SW480 (cell line): Measurements from ENCODE around the gene OGFR.

Experiments used
- DNase-seq: peaks from one replicate; pipeline ENCODE4 v3.0.0-alpha.2; 2016; ENCODE audit warnings: low spot score

OGFR gene

DNA sequence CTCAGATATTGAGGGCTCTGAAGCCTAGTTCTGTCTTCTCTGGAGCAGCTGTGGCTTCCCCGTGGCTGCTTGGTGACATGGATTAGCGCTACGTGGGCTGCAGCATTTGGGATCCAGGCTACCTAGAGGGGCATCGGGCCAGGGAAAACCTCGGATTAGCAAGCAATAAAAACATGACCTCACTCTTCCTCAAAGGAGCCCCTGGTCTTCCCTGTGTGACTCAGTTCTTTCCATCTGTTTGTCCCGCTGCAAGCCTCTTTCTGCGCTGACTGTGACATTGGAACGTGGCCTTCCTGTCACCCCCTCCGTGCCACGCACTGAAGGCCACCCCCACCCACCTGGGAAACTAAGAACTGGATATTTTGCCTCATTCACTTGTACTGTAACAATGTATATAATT, 4.8 kb upstream of the OGFR start:
- no peak for DNase-seq

DNA sequence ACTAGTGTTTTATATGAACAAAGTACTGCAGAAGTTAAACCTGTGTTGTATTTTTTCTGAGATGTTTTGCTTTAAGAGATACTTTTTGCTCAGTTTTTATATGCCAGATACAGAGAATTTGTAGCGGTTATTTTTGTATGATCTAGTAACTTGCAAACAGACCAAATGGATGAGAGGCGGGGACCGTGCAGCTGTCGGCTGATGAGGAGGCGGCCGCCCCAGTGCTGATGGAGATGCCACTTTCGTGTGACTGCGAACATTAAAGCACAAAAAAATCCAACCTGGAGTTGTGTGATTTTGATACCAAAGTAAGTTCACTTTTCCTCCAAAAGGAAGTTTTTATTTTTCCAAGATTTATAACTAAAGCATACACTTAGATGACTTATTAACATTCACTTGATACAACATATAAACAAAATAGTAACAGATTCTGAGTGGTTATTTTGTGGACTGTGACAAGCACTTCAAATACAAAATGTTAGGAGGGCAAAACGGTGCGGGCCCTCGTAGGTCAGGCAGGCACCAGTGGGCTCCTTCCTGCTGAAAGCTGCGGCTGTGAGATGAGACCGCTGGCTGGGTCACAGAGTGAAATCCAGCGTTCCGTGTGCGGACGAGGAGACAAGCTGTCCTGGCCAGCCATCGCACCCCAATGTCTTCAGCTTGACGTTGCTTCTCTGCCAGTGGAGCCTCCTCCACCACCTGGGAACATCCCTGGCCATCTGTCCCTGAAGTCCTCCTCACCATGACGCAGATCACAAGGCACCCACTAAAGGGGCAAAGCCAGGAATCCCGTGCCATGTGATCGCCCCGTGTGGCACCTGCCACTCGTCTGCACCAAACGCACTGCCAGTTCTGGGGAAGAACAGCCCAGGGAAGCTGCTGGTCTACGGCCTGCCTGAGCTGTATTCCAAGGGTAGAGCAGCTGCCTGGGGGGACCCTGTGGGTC, 4.0 kb upstream of the OGFR start:
- no peak for DNase-seq

DNA sequence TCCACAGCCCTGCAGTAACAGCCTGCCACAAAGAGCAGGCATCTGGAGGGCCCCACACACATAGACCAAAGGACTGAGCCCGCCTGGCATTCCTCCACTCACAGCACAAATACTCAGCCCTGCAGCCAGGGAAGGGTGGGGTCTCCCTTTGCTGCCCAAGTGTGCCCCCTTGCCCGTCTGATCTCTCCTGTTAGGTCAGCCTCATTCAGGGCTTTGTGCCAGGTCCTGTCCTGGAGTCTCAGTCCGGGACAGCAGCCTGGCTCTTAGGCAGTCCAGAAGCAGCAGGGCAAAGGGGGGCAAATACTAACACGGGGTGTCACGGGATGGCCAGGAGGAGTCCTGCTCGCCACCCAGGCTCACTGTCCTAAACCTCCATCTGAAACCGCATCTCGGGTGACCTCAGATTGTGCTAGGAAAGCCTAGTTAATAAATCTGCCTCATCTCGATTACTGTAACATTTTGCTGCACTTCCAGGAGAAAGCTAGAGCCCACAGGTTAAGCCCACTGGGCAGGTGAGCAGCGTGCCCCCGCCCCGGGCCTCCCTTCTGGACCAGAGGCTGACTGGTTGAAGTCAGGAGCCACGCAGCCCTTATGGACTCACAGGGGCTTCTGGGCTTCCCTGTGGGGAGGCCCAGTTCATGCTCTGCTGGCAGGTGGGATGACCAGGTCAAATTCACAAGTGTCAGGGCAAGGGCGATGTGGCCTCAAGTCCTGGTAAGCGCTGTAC, 3.2 kb upstream of the OGFR start:
- DNase-seq: no peak

DNA sequence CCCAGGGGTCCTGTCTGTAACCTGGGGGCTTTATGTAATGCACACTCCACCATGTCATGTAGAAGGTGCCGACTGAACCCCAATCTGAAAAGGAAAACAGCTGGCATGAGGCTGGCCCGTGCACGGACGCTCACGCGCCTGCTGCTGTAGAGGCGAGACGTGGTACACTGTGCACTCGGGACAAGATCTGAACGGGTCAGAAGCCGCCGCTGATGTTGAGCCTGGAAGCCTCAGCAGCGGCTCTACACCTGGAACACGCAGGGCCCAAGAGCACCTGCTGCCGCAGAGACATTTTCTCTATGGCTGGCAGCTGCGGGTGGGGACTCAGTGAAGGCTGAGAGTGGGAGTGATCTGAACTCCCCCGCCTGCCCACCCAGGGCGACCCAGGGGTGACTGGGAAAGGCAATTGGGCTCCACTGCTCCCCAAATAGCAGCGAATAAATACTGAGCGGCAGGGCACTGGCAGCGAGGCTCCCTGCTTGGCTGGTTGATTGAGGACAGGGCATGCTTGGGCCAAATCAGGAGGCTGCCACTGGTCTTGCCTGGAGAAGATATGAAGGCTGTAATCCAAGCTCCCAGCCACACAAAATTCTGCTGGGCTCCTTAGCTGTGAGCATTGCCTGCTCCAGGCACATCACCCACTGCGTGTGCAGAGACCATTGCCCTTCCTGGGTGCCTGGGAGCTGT, 2.5 kb upstream of the OGFR start:
- no peak for DNase-seq

DNA sequence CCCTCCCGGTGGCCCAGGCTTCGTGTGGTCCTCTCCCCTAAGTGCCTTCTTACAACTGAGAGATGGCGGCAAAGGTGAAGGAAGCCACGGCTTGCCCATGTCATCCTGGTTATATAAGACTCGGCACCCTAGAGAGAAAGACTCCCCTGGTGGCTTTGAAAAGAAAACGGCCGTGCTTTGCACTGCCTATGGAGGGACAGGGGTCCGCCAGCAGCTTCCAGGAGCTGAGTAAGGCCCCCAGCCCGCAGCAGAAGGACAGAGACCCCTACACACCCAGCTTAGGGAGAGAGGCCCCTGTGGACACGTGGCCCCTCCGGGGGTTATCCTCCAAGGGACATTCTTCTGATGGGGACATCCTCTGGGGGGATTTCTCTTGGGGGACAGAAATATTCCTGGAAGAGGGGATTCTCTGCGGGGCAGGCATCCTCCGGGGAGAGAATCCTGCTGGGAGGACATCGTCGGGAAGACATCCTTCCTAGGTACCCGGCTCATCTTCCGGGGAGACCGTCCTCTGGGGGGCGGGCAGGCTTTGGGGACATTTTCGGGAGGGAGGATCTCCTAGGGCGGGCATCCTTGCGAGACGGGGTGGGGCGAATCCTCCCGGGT, 511 bp upstream of the OGFR start:
- no peak for DNase-seq

DNA sequence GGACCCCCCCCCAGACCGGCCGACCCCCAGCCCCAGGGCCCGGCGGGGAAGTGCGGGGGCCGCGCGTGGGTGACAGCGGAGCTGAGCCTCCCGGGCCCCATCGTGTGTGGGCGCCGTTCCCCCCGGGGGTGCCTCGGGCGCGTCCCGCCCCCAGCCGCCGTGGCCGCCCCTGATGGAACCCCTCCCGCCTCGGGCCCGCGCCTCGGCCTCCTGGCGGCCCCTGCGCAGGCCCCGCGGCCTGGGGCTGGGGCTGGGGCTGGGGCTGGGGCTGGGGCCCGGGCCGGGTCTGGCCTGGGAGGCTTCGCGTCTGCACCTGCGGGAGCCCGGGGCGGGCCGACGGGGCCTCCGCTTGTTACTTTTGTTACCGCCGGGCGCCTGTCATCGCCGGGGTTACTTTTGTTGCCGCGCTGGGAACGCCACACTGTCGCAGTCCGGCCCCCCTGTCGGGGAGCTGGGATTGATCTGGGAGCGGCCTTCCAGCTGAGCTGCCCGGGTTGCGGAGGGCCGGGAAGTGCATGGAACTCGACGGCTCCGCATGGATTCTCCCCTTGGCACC, 598 bp downstream of the OGFR start:
- no peak for DNase-seq

DNA sequence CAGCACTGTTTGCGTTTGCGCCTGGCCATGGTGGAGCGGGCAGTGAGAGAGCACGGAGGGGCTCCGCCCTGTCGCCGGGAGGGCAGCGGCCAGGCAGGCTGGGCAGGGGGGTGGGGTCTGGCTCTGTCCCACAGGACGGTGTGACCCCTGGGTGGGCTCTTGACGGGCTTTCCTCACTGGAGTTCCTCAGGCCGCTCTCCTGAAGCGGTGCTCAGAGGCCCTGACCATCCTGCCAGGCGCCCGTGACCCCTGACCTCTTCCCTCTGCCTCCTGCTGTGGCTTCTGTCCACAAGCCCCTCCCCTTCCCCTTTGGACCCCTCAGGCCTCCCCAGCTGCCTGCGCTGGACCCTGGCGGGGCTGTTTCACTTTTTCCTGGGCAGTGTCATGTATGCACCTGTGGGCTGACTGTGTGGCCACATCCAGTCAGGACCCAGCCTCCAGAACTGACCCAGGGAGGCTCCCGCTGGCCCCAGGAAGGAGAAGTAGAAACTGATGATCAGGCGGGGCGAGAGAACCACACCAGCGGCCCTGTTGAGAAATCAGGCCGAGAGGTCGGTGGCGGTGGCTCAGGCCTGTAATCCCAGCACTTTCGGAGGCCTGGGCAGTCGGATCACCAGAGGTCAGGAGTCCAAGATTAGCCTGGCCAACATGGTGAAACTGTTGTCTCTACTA, 1.2 kb downstream of the OGFR start:
- no peak for DNase-seq

DNA sequence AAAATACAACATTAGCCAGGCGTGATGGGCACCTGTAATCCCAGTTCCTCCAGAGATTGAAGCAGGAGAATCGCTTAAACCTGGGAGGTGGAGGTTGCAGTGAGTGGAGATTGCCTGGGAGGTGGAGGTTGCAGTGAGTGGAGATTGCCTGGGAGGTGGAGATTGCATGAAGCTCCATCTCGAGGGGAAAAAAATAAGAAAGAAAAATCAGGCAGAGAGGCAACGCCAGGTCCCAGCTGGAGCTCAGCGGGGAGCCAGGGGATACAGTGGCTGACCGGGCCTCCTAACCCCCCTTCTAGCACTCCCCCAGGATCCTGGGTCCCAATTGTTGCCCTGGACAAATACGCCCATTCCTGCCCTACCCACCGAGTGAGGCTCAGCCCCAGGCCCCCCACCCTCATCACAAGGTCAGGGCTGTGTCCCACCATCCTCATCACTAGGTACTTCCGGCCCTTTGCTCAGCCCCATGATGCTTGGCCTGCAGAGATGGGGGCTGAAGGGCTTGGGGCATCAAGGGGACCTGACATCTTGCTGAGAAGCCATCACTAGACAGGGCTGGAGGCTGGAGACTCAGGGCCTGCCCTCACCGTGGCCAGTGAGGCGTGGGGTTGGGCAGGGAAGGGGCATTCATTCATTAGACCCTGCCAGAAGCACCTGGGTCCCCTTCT, 1.9 kb downstream of the OGFR start:
- DNase-seq: no peak

DNA sequence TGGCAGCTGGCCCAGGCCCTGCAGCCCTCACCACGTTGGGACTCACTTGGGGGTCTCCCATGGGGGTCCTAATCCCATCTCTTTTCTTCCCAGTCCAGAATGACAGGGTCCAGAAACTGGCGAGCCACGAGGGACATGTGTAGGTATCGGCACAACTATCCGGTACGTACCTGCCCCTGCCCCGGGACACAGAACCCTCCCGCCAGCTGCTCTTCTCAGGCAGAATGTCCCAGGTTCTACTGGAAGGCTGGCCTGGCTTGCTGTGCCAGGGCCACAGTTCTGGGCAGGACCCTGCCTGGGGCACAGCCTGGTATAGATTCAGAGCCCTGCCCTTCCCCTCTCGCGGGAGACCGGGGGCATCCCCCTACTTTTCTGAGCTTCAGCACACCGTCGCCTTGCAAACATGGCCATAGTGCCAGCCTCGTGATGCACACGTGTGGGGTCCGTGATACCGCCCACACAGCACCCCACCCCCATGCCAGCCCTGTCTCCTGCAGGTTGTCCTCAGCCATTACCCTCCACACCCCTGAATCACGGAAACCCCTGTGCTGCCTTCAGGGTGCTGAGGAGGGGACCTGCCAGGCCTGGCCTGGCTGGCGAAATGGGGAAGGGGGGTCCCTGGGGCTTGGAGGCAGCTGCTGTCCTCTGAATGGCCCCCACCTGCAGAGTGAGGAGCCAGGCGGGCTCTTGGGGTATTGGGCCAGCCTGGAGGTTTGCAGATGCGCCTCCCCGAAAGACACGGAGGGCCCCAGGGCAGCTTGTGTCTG, 3.0 kb downstream of the OGFR start:
- no peak for DNase-seq

DNA sequence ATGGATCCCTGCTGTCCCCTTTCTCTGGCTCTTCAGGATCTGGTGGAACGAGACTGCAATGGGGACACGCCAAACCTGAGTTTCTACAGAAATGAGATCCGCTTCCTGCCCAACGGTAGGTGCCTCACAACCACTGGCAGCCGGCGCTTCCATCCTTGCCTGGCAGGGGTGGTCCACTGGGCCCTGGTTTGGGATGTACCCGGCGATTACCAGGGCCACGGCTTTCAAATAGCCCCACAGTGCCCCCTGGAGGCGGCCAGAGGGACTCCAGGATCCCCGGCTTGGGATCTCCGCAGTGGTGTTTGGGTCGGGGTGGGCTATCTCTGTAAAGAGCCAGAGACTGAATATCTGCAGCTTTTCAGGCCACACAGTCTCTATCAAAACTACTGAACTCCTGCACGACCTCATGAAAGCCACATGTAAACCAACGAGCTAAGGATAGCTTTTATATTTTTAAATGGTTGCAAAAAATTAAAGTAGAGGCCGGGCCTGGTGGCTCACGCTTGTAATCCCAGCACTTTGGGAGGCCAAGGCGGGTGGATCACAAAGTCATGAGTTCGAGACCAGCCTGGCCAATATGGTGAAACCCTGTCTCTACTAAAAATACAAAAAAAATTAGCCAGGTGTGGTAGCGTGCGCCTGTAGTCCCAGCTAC, 3.7 kb downstream of the OGFR start:
- peak; percentile 63 for DNase-seq

DNA sequence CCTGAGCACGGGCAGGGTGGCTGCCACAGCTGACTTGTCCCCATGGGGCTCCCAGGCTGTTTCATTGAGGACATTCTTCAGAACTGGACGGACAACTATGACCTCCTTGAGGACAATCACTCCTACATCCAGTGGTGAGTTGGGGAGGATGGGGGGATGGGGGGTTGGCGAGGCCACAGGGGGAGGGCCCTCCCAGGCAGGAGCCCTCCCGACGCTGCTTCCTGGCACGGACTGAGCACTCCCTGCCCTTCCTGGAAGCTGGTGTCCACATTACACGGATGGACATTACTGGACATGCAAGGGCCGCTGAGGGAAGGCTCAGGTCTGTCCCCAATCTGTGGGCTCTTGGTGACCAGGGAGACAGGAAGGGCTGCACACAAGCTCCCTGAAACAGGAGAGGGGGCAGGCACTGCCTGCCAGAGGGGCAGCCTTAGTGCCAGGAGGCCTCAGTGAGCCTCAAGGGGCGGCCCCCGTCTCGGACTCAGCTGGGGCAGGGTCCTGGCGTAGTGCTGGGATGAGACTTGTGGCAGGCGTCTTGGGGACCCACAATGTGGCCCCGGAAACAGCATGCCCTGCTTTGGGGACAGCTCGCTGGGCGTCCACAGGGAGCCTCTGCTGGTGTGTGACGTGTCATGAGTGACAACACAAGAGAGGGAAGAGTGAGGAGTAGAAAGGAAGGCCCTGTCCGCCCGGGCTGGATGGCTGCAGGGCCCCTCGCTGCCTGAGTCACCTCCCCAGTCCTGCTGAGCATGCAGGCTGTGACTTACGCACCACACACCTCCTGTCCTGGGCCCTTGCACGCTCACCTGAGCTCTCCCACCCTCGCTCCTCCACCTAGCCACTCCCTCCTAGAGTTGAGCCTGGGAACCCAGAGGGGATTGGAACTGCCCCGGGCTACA, 5.1 kb downstream of the OGFR start:
- DNase-seq: no peak

DNA sequence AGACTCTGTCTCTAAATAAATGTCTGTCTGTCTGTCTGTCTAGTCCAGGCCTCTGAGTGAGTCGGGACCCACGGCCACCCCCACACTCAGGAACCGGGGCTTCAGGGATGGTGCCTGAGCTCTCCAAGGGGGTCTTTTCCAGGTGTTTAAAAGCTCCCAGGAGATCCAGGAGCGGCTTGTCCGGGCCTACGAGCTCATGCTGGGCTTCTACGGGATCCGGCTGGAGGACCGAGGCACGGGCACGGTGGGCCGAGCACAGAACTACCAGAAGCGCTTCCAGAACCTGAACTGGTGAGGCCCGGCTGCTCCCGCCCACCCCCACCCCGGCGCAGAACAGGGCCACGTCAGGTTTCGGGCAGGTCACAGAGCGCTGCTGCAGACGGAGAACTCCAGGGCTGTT, 6.7 kb downstream of the OGFR start:
- no peak for DNase-seq

DNA sequence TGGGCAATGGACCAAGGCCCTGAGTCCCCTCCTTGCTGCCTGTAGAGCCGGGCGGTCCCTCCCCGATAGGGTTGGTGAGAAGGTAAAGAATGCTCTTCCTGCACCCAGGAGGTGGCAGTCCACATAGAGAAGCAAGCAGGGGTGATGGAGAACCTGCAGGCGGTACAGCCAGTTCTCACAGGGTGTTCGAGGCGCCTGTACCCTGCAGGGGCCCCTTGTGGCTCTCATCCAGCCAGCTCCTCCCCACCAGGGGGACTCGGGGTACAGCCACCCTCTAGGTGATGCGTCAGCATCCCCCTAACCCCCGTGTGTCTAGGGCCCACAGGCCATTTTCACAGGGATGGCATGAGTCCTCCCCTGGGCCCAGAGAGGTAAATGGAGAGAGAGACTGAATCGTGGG, 7.1 kb downstream of the OGFR start:
- DNase-seq: no peak

DNA sequence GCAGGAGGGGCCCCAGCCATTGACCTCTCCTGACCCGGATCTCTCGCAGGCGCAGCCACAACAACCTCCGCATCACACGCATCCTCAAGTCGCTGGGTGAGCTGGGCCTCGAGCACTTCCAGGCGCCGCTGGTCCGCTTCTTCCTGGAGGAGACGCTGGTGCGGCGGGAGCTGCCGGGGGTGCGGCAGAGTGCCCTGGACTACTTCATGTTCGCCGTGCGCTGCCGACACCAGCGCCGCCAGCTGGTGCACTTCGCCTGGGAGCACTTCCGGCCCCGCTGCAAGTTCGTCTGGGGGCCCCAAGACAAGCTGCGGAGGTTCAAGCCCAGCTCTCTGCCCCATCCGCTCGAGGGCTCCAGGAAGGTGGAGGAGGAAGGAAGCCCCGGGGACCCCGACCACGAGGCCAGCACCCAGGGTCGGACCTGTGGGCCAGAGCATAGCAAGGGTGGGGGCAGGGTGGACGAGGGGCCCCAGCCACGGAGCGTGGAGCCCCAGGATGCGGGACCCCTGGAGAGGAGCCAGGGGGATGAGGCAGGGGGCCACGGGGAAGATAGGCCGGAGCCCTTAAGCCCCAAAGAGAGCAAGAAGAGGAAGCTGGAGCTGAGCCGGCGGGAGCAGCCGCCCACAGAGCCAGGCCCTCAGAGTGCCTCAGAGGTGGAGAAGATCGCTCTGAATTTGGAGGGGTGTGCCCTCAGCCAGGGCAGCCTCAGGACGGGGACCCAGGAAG, 7.7 kb downstream of the OGFR start:
- no peak for DNase-seq

DNA sequence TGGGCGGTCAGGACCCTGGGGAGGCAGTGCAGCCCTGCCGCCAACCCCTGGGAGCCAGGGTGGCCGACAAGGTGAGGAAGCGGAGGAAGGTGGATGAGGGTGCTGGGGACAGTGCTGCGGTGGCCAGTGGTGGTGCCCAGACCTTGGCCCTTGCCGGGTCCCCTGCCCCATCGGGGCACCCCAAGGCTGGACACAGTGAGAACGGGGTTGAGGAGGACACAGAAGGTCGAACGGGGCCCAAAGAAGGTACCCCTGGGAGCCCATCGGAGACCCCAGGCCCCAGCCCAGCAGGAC, 8.2 kb downstream of the OGFR start:
- no peak for DNase-seq

DNA sequence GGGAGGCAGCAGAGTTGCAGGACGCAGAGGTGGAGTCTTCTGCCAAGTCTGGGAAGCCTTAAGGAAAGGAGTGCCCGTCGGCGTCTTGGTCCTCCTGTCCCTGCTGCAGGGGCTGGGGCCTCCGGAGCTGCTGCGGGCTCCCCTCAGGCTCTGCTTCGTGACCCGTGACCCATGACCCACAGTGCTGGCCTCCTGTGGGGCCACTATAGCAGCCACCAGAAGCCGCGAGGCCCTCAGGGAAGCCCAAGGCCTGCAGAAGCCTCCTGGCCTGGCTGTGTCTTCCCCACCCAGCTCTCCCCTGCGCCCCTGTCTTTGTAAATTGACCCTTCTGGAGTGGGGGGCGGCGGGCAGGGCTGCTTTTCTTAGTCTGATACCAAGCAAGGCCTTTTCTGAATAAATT, 9.0 kb downstream of the OGFR start:
- DNase-seq: no peak

DNA sequence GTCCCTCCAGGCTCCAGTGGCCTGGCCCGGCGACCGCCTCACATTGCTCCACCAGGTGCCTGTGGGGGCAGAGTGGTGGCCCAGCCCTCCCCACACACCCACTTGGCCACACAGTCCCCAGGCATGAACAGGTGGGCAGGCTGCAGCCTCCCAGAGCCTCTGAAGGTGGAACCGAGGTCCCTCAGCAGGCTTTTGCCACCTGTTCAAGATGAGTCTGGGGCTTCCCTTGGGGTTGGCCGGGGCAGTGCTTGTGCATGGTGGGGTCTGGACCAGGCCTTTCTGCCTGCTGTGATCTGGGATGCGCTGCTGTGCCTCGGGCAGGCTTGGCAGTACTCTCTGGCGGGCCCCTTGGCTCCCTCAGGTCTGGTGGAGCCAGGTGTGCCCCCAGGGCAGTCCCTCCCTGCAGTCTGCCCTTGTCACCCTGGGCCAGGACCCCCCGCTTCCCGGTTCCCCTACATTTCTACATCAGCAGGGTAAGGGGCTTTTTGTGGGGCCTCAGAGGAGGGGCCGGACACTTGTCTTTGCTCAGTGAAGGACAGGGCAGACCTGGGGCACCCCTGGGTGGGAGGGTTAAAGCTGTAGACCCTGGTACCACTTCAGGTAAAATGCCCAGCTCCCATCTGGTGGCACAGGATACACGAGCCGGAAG, 9.5 kb downstream of the OGFR start:
- DNase-seq: no peak

DNA sequence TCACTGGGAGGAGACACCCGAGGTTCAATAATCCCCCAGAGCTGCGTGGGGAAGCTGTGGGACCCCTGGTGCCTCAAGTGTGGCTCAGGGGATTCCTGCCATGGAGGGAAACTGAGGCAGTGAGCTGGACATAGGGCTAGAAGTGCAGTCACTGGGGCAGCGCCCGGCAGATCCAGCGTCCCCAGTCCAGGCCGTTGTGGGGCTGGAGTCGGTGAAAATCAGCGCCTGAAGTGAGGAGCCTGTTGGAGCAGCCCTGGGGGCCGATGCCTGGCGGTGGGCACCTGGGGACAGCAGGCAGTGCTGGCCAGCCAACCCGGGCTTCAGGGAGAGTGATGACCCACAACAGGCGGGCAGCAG, 10.1 kb downstream of the OGFR start:
- no peak for DNase-seq
